Skin of body (tissue), 1 donor: ENCODE results near the gene HPN. TPM values are rescaled to one million over a fixed set of nuclear protein-coding genes. Genes with fewer than 3 reads are reported as not detected.

ENCODE experiments used
- total RNA-seq: library from RNA; depleted of rRNA; stranded (reverse); fragments of >200 nt; gene quantifications from one replicate; pipeline ENCODE4 v1.2.3, GENCODE V29; 2014

The HPN gene
- total RNA-seq, 1 donor from 2014 or later: 0.69 TPM

Other genes starting within 250 kb of the HPN start
- gene ZNF30, start 114.8 kb upstream of the HPN start, total RNA-seq: 3.2 TPM
- 5.3 TPM for gene ZNF792, start 77.5 kb upstream of the HPN start, total RNA-seq
- gene GRAMD1A, start 41.4 kb upstream of the HPN start, total RNA-seq: 32.7 TPM
- gene SCN1B, start 11.3 kb upstream of the HPN start, total RNA-seq: 1.4 TPM
- 75.0 TPM for gene FXYD3, start 74.1 kb downstream of the HPN start, total RNA-seq
- gene LGI4, start 93.3 kb downstream of the HPN start, total RNA-seq: 5.7 TPM
- gene FXYD1, start 97.1 kb downstream of the HPN start, total RNA-seq: 17.4 TPM
- gene FXYD7, start 101.5 kb downstream of the HPN start, total RNA-seq: 0.59 TPM
- gene FXYD5, start 113.0 kb downstream of the HPN start, total RNA-seq: 10.7 TPM
- gene FAM187B, start 187.0 kb downstream of the HPN start, total RNA-seq: not detected
- gene LSR, start 207.3 kb downstream of the HPN start, total RNA-seq: 10.5 TPM
- gene USF2, start 227.2 kb downstream of the HPN start, total RNA-seq: 37.0 TPM
- not detected for gene HAMP, start 240.8 kb downstream of the HPN start, total RNA-seq